K562 treated with DMSO at 1 percent for 24 hours (cell line): Measurements from ENCODE around the gene SEPTIN2. TPM values are rescaled to one million over a fixed set of nuclear protein-coding genes. Genes with fewer than 3 reads are reported as not detected.

Source experiments
- total RNA-seq: library from RNA; unstranded; fragments of 300-600 nt; gene quantifications from 2 replicates; pipeline ENCODE4 v1.2.3, GENCODE V29; 2022; ENCODE audit warnings: low read depth; ENCODE audit not compliant: insufficient read depth

SEPTIN2 gene
- 70.5 and 84.3 TPM in 2 replicates for total RNA-seq

DNA sequence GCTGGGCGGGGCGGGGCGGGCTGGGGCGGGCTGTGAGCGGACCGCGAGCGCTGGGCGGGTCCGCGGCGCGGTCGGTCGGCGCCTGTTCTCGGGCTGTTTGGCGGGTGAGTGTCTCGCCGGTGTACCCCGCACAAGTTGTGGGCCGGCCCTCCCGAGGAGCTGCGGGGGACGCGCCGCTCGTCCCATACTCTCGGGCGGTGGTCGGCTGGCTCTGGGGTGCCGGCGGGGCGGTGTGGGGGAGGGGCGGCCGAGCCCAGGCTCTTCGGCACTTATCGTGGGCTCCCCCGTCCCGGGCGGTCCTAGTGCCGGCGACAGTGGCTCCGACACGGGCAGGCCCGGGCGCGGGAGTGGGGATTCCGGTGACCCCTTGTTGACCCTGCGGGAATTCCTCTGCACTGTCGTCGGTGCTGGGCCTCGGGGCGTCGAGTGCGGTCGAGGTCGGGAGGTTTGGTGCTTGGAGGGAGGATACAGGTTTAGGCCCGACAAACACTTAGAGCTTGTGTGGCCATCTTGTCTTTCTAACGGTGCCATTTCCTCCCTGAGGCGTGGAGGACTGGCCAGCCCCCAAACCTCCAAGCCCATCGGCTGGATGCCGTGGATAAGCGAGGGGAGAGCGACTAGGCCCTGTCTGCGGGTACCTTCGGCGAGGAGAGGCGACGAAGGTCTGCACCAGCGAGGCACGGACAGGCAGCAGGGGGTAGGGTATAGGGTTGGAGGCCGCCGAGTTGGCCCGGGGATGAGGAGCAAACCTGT, at the start of gene SEPTIN2:
TSS of gene SEPTIN2 (plus strand) at position 47 of the 753 bp plus-strand sequence. CDS start 8,308 bp downstream, outside the sequence.

DNA sequence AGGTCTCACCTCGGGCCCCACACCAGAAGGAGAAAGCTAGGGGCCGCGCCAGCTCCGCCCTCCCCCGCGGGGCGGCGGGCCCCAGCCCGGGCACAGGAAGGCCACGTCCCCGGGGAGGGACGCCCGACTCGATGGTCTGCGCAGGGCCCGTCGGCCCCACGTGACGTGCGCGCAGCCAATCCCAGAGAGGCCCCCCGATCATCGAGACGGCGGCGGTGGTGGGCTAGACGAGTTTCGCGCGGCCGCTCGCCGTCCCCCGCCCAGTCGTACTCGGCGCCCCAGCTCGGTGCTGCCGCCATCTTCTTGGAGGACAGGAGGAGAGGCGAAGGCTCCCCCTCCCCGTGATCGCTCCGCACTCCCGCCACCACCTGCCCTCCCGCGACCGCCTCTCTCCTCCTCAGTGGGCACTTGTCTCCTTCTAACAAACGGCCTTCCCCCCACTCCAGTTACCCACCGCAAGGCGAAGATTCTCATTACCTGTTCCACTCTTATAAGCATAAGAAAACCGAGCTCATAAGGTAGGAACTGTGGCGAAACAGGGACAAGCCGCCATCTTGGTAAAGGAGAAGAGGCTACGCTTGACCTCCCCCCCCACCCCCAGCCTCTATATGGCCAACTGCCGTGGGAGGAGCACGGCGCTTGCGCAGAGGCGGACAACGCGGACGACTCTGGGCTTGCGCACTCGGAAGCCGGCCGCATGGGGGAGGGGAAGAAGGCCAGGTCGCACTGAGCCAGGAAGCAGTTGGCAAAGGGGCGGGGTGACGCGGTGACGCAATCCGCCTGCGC, 439 bp upstream of the SEPTIN2 start, which contains the start of gene HDLBP:
TSS of gene HDLBP (minus strand) at position 580 of the 786 bp plus-strand sequence. CDS start 48,803 bp downstream, outside the sequence.

DNA sequence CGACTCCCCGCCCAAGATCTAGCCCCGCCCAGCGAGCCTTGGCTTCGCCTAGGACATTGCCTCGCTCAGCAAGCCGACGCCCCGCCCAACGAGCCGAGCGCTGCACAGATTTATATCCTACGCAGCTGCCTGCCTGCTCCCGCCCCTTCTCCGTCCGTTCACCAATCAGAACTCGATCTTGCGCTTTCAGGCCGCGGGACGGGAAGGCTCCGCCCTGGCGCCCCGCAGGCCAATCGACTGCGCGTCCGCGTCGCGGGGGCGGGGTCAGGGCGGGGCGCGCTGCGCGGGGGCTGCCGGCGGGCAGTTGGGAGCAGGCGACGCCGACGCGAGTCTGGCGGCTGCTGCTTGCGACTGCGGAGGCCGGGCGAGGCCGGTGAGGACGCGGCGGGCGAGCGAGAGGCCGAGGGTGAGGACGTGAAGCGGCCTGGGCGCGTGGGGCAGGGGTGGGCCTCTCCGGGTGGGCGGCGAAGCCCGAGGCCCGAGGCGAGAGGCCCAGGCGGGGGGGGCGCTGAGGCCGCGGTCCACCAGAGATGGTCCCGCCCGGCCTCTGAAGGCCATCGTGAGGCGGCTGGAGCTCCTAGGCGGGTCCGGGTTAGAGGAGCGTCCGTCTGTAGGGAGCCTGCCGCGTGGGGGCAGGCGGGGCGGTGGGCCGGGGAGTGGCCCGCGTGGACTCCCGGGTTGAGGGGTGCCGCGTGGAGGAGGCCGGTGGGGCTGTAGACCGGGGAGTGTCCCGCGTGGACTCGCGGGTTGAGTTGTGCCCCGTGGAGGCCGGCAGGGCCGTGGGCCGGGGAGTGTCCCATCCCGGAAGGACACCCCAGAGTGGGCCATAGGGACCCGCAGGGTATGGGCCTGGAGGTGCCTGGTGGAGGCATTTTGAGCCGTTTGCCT, 40.5 kb downstream of the SEPTIN2 start, which contains the start of gene FARP2:
TSS of gene FARP2 (plus strand) at position 303 of the 888 bp plus-strand sequence. CDS start 16,823 bp downstream, outside the sequence.

Other genes starting within 250 kb of the SEPTIN2 start
- 11.0 and 16.7 TPM in 2 replicates for gene MTERF4, start 213.6 kb upstream of the SEPTIN2 start, total RNA-seq
- gene PASK, start 166.5 kb upstream of the SEPTIN2 start, total RNA-seq, result 6.4 and 9.4 TPM in 2 replicates
- 39.3 and 41.5 TPM in 2 replicates for gene PPP1R7, start 165.5 kb upstream of the SEPTIN2 start, total RNA-seq
- gene ANO7, start 127.2 kb upstream of the SEPTIN2 start, total RNA-seq, result 1.1 and 1.4 TPM in 2 replicates
- gene HDLBP, start 253 bp upstream of the SEPTIN2 start, total RNA-seq, result 104 and 137 TPM in 2 replicates
- gene FARP2, start 40.4 kb downstream of the SEPTIN2 start, total RNA-seq, result 11.5 and 13.1 TPM in 2 replicates
- 105 and 118 TPM in 2 replicates for gene STK25, start 192.7 kb downstream of the SEPTIN2 start, total RNA-seq
- 3.4 TPM in 2 replicates for gene BOK, start 242.8 kb downstream of the SEPTIN2 start, total RNA-seq